ENCODE data around the gene NRG2. TPM values are rescaled to one million over a fixed set of nuclear protein-coding genes. Genes with fewer than 3 reads are reported as not detected.

Gene NRG2
- polyA plus RNA-seq, 3 donors = 0.01 TPM; not detected in 2

DNA sequence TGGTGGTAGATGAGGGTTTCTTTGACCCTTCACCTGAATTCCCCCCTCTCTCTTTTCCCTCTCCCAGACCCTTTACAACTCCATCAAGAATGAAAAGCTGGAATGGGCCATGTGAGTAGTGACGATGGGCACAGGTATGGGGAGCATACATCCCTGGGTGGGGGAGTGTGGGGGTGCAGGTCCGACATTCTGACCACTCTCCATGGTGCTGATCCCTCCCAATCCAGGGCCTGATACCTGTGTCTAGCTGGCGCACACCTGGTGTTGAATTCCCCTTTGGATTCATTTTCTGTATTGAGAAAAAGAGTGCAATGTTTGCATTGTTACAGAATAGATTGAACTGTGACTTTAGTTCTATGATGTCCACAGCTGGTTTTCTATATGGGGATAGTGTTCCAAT is 207.4 kb downstream of the NRG2 start:
- no peak overlapping the region for H2AFZ ChIP-seq (ENCODE audit: insufficient read depth, low read depth, low read length, poor library complexity, severe bottlenecking)
- H3K4me1 ChIP-seq (ENCODE audit: control insufficient read depth in 1 of 2, insufficient read depth in 2 of 2, low read length in 2 of 2) = no peaks in the 10 kb centered on the region
- H3K4me2 ChIP-seq (replicated peaks; ENCODE audit: extremely low read depth, low read length, poor library complexity, severe bottlenecking) = no peak overlapping the region
- H3K4me3 Mint-ChIP-seq = no peak overlapping the region
- DNase-seq = no peak
- H3K4me3 ChIP-seq (replicated peaks in 1 of 3; ENCODE audit: low read depth in 2 of 3, low read length in 3 of 3) = no peak overlapping the region
- TF ChIP-seq, protein P1, sequence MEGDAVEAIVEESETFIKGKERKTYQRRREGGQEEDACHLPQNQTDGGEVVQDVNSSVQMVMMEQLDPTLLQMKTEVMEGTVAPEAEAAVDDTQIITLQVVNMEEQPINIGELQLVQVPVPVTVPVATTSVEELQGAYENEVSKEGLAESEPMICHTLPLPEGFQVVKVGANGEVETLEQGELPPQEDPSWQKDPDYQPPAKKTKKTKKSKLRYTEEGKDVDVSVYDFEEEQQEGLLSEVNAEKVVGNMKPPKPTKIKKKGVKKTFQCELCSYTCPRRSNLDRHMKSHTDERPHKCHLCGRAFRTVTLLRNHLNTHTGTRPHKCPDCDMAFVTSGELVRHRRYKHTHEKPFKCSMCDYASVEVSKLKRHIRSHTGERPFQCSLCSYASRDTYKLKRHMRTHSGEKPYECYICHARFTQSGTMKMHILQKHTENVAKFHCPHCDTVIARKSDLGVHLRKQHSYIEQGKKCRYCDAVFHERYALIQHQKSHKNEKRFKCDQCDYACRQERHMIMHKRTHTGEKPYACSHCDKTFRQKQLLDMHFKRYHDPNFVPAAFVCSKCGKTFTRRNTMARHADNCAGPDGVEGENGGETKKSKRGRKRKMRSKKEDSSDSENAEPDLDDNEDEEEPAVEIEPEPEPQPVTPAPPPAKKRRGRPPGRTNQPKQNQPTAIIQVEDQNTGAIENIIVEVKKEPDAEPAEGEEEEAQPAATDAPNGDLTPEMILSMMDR (IDR thresholded peaks at IDR 0.05) = no peak
- no peaks in the 10 kb centered on the region for H3K79me2 ChIP-seq (ENCODE audit: insufficient read depth, low read length)
- H3K27me3 Mint-ChIP-seq (ENCODE audit: low read depth in 3 of 3) = peaks cover 5 to 21% (median 21%) of the 10 kb centered on the region in 3 donors
- H4K20me1 ChIP-seq (ENCODE audit: insufficient read depth, low read length) = no peaks in the 10 kb centered on the region
- WGBS (ENCODE audit: insufficient coverage) = 70% methylated on average over 2 of the region's 3 CpGs
- H3K9ac ChIP-seq (ENCODE audit: insufficient read depth, low read length, poor library complexity, severe bottlenecking) = no peak overlapping the region
- H3K27me3 ChIP-seq (ENCODE audit: control insufficient read depth in 2 of 2, insufficient read depth in 2 of 2, low read length in 2 of 2) = peaks cover 0 to 16% of the 10 kb centered on the region in 2 donors
- H3K27ac Mint-ChIP-seq = no peak overlapping the region
- no peak overlapping the region for H3K27ac ChIP-seq (ENCODE audit: low read depth in 1 of 2, low read length in 2 of 2)
- no peaks in the 10 kb centered on the region for H3K36me3 ChIP-seq (replicated peaks in 1 of 2; ENCODE audit: control insufficient read depth in 1 of 2, insufficient read depth in 2 of 2, low read length in 2 of 2)
- H3K9me3 Mint-ChIP-seq = peaks cover 0 to 2% (median 0%) of the 10 kb centered on the region in 7 donors
- no peaks in the 10 kb centered on the region for H3K9me3 ChIP-seq (replicated peaks in 1 of 2; ENCODE audit: control insufficient read depth in 1 of 2, insufficient read depth in 1 of 2, low read length in 2 of 2)
- H3K36me3 Mint-ChIP-seq = no peaks in the 10 kb centered on the region
- H3K4me1 Mint-ChIP-seq = no peaks in the 10 kb centered on the region
- intact Hi-C loops (cut with micrococcal nuclease) = loop anchor here in 1 of 2 donors (5.0 kb wide), 1 partner anchor 43 kb away; no protein-coding TSS in a partner anchor

DNA sequence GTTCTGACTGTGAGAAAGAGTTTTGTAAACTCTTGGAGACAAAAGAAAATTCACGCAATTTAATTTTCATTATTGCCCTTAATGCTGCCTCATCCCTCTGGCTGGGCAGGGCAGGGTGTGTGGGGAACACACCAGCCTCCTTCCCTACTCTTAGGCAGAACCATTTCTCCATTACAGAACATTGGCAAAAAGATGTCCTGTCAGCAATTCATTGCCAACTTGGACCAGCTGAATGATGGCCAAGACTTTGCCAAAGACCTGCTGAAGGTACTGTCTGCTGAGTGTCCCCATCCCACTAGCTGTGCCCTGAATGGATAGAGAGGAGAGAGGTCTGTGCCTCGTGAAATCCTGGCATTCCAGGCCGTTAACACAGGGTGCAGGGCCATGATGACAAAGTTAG is 209.6 kb downstream of the NRG2 start:
- Histone ChIP-seq H3K4me3 (replicated peaks in 1 of 3; ENCODE audit: low read depth in 2 of 3, low read length in 3 of 3) (no peak overlapping the region), H3K79me2 (ENCODE audit: insufficient read depth, low read length) (no peaks in the 10 kb centered on the region), H3K27ac (ENCODE audit: low read depth in 1 of 2, low read length in 2 of 2) (no peak overlapping the region), H4K20me1 (ENCODE audit: insufficient read depth, low read length) (no peaks in the 10 kb centered on the region), H3K36me3 (replicated peaks in 1 of 2; ENCODE audit: control insufficient read depth in 1 of 2, insufficient read depth in 2 of 2, low read length in 2 of 2) (no peaks in the 10 kb centered on the region), H3K4me1 (ENCODE audit: control insufficient read depth in 1 of 2, insufficient read depth in 2 of 2, low read length in 2 of 2) (no peaks in the 10 kb centered on the region), H3K9me3 (replicated peaks in 1 of 2; ENCODE audit: control insufficient read depth in 1 of 2, insufficient read depth in 1 of 2, low read length in 2 of 2) (no peaks in the 10 kb centered on the region), H2AFZ (ENCODE audit: insufficient read depth, low read depth, low read length, poor library complexity, severe bottlenecking) (no peak overlapping the region), H3K27me3 (ENCODE audit: control insufficient read depth in 2 of 2, insufficient read depth in 2 of 2, low read length in 2 of 2) (peaks cover 0 to 16% of the 10 kb centered on the region in 2 donors), H3K9ac (ENCODE audit: insufficient read depth, low read length, poor library complexity, severe bottlenecking) (no peak overlapping the region), H3K4me2 (replicated peaks; ENCODE audit: extremely low read depth, low read length, poor library complexity, severe bottlenecking) (no peak overlapping the region)
- no CpG with 5 or more reads among the region's 3 CpGs for WGBS (ENCODE audit: insufficient coverage)
- Mint-ChIP-seq H3K4me1 (no peaks in the 10 kb centered on the region), H3K36me3 (no peaks in the 10 kb centered on the region), H3K27me3 (ENCODE audit: low read depth in 3 of 3) (peaks cover 7 to 21% (median 20%) of the 10 kb centered on the region in 3 donors), H3K9me3 (peaks cover 0 to 5% (median 0%) of the 10 kb centered on the region in 7 donors), H3K27ac (no peak overlapping the region), H3K4me3 (no peak overlapping the region)
- TF ChIP-seq, protein P1 (IDR thresholded peaks at IDR 0.05) = no peak
- intact Hi-C loops (cut with micrococcal nuclease) = no loop called here
- no peak for DNase-seq
